HG03175 (cell line): ENCODE data around the gene SMIM24.
A peak's percentile ranks its signal among the peaks of the same experiment; 100 is the strongest.
"Not testable (repeated sequence)": the region's sequence is repeated elsewhere in the genome, so short reads cannot be mapped to it uniquely, and the experiment has no call there.

Source experiments
- ATAC-seq: cut with Tn5 transposase; IDR thresholded peaks from one replicate; pipeline ENCODE4 v1.9.1; 2021; ENCODE audit warnings: mild to moderate bottlenecking, moderate library complexity; ENCODE audit not compliant: unreplicated experiment

SMIM24 gene

GRCh38 chr19:3515891-3516422 is 35.6 kb upstream of the SMIM24 start:
- no peak for ATAC-seq

GRCh38 chr19:3514930-3515329 is 34.6 kb upstream of the SMIM24 start:
- no peak for ATAC-seq

GRCh38 chr19:3513229-3514140 is 33.2 kb upstream of the SMIM24 start:
- no peak for ATAC-seq

- ATAC-seq, result no peak
Measured at GRCh38 chr19:3512562-3513228, 32.4 kb upstream of the SMIM24 start.

- ATAC-seq, result no peak
Measured at GRCh38 chr19:3511506-3512251, 31.4 kb upstream of the SMIM24 start.

GRCh38 chr19:3510727-3511126 is 30.4 kb upstream of the SMIM24 start:
- ATAC-seq, result no peak

GRCh38 chr19:3509566-3509989 is 29.3 kb upstream of the SMIM24 start:
- ATAC-seq, result no peak

GRCh38 chr19:3508771-3509535 is 28.6 kb upstream of the SMIM24 start:
- no peak for ATAC-seq

GRCh38 chr19:3508121-3508661 is 27.9 kb upstream of the SMIM24 start:
- not testable (repeated sequence) for ATAC-seq

- no peak for ATAC-seq
Measured at GRCh38 chr19:3507371-3508120, 27.2 kb upstream of the SMIM24 start.

- ATAC-seq, result no peak
Measured at GRCh38 chr19:3506384-3507340, 26.3 kb upstream of the SMIM24 start.

GRCh38 chr19:3505598-3506383 is 25.5 kb upstream of the SMIM24 start, which contains the start of gene FZR1:
FZR1 (plus strand) TSS chr19:3506311; CDS start chr19:3522990, 16,679 bp downstream.
- ATAC-seq, result peak; percentile 94

GRCh38 chr19:3504735-3505134 is 24.4 kb upstream of the SMIM24 start:
- no peak for ATAC-seq

- no peak for ATAC-seq
Measured at GRCh38 chr19:3503036-3503572, 22.8 kb upstream of the SMIM24 start.

GRCh38 chr19:3501780-3502179 is 21.5 kb upstream of the SMIM24 start:
- no peak for ATAC-seq

GRCh38 chr19:3500429-3501101 is 20.2 kb upstream of the SMIM24 start, which contains the start of gene DOHH:
DOHH (minus strand) TSS chr19:3500674; CDS start chr19:3496814, 3,860 bp downstream.
- peak; percentile 82 for ATAC-seq
